GM04503 (cell line): ENCODE data around the gene ABCC5.
"Not testable (repeated sequence)": the region's sequence is repeated elsewhere in the genome, so short reads cannot be mapped to it uniquely, and the experiment has no call there.

Experiments used
- DNase-seq: peaks from one replicate; pipeline ENCODE4 v3.0.0-alpha.2; 2012; ENCODE audit warnings: low read depth

Gene ABCC5

DNA sequence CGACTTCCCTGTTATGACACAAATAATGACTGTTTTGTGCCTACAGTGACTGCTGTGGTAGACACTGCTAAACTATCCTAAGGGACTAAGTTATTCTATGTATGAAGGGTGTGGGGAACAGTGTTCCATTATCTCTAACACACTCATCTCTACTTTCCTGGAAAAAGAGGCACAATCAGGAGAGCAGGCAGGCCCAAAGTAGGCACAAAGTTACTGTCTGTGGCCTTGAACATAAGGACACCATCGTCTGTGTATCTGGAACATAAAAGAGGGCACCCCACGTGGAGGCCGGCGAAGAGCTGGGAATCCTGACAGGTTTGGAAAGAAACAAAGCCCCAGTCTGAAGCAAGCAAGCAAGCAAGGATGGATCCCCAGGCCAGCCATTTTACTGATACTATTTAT is 1.5 kb downstream of the ABCC5 start:
- DNase-seq = no peak

DNA sequence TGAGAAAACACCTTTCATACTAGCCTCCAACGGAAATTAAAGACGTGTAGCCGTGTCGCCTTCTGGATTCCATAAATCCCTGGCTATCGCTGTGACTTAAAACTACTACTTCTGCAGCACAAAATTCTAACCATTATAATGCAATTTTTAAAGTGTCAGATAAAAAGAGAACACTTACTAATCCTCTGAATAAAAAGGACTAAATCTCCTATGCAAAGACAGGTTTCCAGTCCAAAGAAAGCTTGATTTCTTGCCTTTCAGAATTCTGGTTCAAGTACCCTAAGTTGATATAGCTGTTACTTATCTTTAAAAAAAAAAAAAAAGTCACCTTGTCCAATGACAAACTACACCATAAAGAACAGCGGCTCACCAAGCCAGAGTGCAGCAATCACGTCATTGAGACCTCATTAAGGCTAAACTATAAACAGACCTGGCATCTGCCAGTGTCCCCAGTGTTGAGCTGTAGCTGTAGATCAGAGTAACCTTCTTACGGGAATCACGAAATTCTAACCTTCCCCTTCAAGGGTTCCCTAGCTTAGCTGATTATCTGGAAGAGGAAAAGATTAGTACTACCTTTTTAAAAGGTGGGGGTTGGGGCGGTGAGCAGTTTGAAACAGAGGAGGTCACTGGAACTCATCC is 2.2 kb downstream of the ABCC5 start:
- DNase-seq = no peak

DNA sequence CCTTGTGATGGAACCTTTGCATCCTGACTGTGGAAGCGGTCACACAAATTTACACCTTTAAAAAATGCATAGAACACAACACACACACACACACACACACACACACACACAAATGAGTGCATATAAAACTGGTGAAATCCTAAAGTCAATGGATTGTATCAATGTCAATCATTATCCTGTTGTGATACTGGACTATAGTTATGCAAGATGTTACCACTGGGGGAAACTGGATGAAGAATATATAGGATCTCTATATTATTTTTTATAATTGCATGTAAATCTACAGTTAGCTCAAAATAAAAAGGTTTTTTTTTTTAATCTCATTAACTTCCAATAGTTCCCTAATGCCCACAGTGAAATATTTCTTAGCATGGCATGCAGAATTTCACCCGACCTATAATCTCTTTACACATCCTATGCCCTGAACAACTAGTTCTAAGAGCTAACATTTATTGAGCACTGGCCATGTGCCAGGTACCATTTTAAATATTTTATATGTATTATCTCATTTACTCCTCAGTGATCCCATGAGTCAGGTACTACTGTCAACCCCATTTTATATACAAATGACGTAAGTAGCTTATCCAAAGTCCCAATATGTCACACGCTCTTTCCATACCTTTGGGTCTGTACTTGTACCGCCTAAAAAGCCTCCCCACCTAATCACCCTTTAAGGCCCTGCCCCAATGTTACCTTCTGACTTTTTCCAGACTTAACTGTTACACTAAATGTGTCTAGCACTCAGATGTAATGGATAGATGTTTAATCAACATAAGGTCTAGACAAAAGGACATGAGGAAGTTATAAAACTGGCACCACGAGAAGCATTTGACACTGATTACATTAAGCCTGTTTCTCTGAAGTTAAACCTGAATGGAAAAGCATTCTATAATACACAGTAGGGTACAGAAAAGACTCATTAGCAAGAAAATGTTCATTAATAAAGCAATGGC is 5.5 kb downstream of the ABCC5 start:
- DNase-seq = no peak

DNA sequence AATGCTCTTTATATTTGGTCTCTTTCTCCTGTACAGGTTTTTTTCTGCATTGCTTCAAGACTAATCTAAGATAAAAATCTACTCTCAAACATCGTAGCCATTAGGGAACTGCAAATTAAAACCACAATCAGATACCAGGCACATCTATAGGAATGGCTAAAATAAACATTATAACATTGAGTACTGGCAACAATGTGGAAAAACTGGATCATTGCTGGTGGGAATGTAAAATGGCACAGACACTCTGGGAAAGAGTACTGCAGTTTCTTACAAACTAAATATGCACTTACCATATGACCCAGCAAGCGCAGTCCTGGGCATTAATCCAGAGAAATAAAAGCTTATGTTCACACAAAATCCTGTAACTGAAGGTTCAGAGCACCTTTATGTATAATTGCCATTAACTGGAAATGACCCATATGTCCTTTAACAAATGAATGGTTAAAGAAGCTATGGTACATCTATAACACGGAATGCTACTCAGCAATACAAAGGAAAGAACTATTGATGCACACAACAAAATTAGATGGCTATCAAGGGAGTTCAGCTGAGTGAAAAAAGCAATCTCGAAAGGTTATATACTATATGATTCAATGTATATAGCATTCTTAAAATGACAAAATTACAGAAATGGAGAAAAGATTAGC is 6.3 kb downstream of the ABCC5 start:
- DNase-seq = no peak

DNA sequence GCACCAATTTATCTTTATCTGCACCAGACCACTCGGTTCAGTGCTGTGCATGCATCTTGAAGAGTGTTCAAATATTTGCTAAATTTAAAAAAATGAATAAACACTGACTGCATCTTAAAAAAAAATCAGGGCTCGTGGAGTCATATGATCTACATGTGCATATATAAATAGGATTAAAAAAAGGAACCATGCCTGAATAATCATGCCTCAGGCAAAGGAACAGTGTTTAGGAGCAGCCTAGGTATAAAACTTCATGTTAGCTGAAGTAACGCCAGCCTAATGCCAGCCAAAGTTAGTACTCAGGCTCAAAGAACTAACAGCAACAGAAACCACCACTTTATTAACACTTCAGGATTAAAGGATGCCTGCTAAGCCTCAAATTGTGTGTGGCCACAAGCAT is 9.5 kb downstream of the ABCC5 start:
- DNase-seq = no peak

DNA sequence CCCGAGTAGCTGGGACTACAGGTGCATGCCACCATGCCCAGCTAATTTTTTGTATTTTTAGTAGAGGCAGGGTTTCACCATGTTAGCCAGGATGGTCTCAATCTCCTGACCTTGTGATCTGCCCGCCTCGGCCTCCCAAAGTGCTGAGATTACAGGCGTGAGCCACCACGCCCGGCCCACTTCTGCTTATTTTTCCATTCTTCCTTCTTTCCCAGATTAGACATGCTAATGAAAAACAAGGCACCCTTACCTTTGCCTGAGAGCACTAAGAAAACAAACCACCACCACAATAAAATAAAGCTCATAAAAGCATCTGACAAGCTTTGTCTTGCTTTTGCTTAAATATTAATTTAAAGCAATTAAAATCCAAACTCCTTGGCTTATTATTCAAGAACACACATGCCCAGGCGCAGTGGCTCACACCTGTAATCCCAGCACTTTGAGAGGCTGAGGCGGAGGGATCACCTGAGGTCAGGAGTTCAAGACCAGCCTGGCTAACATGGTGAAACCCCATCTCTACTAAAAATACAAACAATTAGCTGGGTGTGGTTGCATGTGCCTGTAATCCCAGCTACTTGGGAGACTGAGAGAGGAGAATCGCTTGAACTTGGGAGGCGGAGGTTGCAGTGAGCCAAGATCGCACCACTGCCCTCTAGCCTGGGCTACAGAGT is 10.4 kb downstream of the ABCC5 start:
- not testable (repeated sequence) for DNase-seq

DNA sequence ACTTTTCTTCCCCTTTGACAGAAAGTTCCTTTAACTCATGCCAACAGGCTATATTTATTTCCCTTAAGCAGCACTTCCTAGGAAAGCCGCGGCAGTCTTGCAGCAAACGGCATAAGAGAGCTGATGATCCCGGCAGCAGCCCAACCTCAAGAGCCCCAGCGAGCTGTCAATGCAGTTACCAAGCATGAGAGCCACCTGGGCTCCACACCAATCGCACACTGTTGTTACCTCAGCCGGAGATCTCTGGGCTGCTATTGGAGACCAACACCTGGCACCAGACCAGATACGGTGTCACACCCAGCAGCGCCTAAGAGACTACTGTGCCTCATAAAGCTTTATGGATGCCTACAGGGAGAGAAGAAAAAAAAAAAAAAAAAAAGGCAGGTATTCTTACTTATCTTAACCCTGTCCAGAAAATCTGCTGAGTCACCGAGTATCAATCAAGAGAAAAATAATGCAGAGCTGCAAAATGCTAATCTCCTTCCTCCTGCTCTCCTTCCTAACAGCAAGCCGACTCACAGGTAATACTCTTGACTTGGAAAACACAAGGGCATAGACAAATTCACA is 11.7 kb downstream of the ABCC5 start:
- DNase-seq = no peak

DNA sequence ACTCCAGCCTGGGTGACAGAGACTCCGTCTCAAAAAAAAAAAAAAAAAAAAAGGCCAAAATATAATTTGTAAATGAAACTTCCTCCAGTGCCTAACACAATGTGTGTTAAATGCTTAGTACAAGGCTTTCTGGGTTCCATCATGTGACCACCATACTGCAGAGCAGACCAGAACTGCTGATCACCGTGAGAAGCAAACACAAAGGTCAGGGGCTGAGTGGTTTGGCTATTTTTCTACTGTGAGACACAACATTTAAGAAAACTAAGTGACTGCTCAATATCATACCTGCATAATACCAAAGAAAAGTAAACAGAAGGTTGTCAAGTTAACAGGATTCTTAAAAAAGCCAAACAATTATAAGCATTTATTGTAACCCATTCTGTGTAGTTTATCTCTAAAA is 13.2 kb downstream of the ABCC5 start:
- DNase-seq = no peak

DNA sequence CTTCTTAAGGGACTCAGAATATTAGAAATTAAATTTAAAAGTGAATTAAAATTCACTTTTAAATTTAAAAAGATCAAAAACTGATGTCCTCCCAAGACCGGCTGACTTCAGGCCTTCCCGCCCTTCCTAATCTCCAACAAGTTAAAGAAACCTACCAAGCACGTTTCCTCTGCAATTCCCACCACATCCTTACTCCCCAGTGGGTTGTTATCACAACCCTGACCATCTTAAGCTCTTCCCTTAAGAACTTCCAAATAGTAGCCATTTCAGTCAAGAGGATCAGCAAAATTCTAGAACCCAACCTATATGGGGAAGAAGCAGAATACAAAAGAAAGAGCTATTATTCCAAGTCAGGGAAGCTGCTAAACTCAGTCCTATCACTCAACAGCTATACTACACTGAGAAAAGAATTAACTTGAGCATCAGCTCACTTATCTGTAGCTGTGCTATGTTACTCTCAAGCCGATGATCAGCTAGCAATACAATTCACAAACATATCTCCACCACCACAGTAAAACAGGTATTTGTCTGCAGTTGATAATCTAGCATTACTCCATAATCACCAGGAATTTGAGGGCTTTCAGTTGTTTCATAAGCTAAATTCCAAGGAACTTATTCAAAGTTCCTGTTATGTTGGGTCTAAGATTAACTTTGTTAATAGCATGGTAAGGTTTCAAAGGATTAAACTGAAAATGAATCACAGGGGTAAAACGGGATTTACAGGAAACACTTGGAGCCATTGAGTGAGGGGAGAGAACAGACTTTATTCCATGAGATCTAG is 14.3 kb downstream of the ABCC5 start:
- peak; percentile 67 for DNase-seq

DNA sequence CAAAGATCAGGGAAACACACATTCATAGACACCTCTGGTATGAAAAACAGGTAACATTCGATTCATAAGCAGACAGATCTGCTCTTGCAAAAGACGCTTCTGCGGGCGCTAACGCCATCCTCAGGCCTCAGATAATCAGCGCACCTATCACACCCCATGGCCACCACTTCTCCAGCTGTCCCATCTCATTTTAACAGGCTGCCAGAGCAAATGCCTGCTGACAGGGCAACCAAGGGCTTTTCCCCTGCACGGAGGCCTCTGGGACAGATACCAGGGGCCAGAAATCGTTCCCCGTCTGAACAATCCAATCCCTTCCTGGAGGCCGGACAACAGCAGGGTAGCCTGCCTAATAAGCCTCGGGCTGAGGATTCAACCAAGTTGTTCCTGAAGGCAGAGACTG is 15.2 kb downstream of the ABCC5 start:
- no peak for DNase-seq

DNA sequence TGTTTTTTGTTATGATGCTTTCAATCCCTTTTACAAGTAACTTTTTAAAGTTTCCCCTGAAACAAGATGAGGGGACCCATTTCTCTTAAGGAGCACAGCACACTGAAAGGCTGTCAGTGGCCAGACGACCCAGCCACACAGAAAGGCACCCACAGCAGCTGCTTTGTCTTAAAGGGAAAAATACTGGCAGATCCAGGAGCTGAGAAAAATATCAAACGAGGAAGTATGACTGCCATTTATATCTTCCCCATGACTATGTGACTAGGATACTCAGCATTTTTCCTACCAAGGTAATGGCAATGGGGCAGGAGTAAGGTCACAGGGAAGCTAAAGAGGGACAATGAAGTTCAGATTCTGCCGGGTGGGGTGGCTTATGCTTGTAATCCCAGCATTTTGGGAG is 15.9 kb downstream of the ABCC5 start:
- no peak for DNase-seq

DNA sequence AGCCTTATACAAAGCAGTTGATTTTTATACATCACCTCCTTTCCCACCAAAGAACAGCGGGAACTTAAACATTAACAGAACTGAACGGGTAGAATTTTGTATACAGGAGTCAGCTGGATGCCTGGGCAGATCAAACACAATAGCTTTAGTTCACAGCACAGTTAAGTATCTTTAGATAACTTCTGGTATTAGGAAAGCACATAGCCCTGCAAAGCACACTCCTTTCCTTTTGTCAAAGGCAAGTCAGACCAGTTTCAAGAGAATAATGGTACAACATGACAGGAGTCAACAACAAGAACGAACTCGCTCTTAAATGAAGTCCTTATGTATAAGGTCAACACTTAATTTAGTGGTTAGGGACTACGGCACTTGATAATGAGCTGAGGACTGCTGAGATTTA is 26.3 kb downstream of the ABCC5 start:
- DNase-seq = no peak

DNA sequence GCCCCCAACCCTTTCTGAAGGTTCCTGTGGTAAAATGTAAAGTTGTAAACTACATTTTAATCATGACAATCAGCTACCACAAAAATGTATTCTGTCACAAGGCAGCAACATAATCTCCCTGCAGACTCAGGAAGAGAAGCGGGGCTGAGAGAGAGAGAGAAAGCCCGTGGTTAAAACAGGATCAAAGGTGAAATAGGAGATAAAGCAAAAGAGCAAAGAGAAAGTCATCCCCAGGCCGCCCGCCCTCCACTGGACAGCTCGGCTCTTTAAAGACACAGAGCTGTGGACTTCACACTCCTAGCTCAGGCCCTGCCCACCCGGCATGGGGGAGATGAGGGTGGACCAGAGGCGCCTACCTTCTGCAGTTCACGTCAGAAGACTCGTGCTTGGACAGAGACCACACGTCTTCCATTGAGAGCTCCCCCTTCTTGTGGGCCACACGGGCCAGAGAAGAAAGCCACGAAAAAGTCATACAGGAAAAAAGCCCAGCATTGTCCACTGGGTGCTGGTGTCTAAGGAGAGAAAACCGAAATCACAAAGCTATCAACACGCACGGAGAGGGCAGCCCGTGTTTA is 29.4 kb downstream of the ABCC5 start:
- peak; percentile 23 for DNase-seq

DNA sequence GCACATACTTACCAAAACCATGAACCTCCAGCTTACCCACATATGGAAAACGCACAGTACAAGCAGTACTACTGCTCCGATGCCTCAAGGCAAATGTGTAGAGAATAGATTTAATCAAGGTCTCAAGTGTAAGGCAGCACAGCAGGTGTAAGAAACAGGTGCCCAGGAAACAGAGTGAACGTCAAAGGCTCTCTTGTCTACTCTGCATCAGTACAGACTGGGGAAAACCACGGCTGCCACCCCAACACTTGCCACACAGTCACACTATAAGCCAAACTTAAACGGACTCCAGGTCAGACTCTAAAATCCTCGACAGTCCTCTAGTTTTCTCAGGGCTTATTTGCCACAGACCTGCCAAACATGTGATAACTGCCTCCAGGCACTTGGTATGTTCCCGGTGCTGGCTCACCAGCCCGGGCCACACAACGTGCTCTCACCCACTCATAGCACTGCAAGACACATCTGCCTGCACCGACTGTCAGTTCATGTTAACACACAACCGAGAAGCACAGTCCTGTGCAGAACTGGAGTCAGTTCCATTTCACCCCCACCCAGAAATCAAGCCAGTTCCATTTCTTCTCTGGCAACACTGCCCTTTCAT is 30.6 kb downstream of the ABCC5 start:
- no peak for DNase-seq

DNA sequence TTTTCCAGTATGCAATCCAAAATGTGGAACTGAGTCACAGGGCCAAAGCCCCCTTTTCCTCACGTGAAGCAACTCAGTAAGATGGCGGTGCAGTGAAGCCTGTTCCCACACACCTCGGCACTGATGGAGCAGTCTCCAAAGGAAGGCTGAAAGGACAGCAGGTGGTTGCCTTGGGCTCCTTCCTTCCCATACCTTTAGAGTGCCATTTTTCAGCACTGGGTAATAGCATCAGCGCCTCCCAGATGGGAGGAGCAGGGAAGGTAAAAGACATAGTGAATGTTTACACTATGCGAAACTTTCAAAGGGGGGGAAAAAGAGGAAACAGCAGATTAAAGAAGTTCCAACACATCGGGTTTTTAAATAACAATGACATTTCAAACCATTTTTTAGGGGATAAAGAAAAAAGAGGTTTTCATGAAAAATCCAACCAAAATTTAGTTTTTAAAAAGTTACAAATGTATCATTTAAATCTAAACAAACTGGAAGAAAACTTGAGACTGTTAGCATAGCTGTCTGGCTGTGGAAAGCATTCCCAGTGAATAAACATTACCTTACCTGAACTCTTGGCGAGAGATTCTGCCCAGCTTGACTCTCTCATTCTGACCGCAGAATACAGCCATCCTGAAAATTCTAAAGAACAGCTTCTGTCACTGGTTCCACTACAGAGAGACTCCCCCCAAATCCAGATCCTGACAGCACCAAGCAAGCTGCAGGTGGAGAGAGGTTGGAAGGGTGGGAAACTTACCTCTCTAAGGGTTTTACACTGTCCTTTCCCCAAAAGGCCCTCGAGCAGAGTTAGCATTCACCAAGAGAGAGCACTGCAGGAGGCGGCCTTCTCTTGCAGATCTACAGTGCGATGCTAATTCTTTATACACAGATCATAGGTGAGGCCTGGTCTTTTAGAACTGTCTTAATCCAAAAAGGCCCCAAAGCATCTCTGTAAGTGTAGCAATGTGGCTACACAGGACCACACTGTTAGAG is 32.6 kb downstream of the ABCC5 start:
- DNase-seq = no peak

DNA sequence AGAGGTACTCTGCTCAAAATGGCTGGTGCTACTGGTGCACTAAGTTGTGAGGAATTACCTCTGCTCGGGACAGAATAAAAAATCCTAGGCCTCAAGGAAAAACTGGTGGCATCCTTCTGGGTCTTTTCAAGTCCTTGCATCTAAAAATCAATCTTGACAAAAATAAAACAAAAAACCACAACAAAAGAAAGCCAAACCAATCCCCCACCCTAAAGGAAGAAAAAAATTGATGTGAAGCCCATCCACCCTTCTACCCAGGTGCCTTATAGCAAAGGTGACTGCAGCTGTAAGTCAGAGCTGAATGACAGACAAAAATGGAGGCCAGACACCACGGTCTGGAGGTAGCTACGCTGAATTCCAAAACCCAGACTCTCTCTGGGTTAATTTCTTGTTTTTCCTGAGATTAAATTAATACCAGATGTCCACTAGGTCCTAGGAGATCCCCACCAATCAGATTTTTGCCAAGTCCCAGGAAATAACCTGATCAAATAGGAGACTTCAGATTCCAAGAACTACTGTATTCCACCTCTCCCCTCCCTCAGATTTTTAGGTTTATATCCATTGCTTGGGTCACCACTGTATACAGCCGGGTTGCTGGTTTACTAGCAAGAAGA is 33.5 kb downstream of the ABCC5 start:
- DNase-seq = no peak

DNA sequence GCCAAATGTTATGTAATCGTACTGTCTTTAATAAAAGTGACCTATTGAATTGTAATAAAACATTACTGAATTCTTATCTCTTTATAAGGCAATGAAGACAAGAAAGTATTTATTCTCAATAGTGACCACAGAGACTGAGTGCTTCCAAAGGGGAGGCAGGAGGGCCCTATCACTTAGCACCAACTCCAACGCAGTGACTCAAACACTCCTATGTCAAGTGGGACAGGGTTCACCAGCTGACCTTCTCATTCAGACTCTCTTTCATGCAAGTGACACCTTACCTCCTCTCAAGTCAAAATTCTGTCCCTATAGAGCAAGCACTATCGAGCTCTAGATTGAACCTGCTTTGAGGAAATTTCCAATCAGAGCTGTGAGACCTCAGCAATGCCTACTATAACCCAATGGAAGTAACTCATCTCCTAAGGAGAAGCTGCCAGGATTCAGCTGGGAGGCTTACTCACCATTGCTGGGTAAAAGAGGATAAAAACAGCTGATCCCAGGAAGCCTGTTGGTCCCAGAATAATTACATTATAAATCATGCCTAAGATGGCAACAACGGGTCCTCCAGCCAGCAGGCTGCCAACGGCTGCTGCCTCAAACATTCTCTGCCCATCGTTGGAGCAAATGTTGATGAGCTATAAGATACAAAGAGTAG is 35.6 kb downstream of the ABCC5 start:
- no peak for DNase-seq

DNA sequence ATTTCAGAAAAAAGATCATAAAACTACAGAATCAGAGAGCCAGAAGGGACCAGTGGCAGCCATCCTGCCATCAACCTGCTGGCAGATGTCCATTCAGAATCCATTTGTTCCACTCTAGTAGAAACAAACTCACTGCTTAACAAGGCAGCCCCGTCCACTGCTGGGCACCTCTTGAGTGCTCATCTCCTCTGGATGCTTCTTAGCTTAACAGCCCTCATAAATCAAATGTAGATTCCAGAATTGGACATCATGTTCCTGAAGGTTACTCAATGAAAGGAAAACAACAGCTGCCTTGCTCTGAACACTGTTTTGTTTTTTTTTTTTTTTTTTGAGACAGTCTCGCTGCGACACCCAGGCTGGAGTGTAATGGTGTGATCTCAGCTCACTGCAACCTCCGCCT is 37.3 kb downstream of the ABCC5 start:
- DNase-seq = no peak
